ENCODE measurements around the gene SEMA4G. TPM values are rescaled to one million over a fixed set of nuclear protein-coding genes. Genes with fewer than 3 reads are reported as not detected.
"Not testable (repeated sequence)": the region's sequence is repeated elsewhere in the genome, so short reads cannot be mapped to it uniquely, and the experiment has no call there.

The SEMA4G gene
- total RNA-seq, 2 experiments from 2014 or later: 0.21 to 0.41 TPM

DNA sequence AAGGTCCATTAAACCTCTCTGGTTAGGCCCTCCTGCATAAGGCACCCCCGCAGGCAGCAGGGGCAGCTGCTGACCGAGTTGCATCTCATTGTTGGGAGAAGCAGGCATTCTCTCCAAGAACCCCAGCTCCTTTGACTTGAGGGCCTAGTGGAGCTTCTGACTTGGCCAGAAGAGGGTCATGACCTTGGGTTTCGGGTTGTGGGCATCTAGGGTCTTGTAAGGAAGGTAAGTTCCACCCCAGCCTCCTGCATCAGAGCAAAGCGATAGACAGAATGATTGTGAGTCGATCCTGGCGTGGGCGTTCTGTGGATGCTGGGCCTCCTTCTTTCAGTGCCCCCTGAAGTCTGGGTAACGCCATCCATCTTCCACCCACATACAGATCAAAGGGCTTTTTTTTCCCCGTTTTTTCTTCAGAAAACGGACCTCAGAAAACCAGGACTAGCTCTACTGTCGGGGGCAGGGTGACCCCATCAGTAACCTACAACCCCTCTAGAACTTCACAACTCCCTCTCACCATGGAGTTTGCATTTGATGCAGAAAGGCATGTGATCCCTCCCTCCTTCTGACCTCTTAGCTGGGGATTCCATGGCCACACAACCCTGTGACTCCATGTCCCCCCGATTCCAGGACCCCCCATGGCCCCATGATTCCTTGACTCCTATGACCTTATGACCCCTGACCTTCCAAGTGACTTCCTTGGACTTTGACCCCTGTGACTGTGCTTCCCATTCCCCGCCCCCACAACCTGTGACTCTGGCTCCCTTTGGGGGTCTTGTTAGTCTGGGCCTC lies 3.0 kb downstream of the SEMA4G start:
- CTCF ChIA-PET (ENCODE audit: unreplicated experiment): no interaction called here
- no peak overlapping the region for H3K27ac ChIP-seq (ENCODE audit: low read depth, low read length, poor library complexity, severe bottlenecking)
- POLR2A ChIA-PET: no interaction called here
- H3K4me1 ChIP-seq (ENCODE audit: insufficient read depth, low read length, poor library complexity, severe bottlenecking): peaks cover 14% of the 10 kb centered on the region
- H3K9me2 ChIP-seq (ENCODE audit: insufficient read depth, low read length): no peaks in the 10 kb centered on the region
- no peak overlapping the region for H3K4me3 ChIP-seq (ENCODE audit: low read depth, low read length, poor library complexity, severe bottlenecking)
- H3K9me3 ChIP-seq (ENCODE audit: low read length): no peaks in the 10 kb centered on the region
- no TSS peak for BruUV-seq (replicated peaks)
- no peaks in the 10 kb centered on the region for H4K20me1 ChIP-seq (ENCODE audit: insufficient read depth, low read length)
- no peaks in the 10 kb centered on the region for H3K79me2 ChIP-seq (ENCODE audit: insufficient read depth, low read depth, low read length)
- H3K4me2 ChIP-seq (ENCODE audit: low read length): no peak overlapping the region
- H2AFZ ChIP-seq (ENCODE audit: low read length): no peak overlapping the region
- intact Hi-C loops (cut with micrococcal nuclease; ENCODE audit: unreplicated experiment): no loop called here
- no peak for TF ChIP-seq EZH2phosphoT487 (IDR thresholded peaks at IDR 0.05; ENCODE audit: borderline replicate concordance, low read depth, low read length)
- TF ChIP-seq CTCF (conservative IDR thresholded peaks at IDR 0.05; ENCODE audit: low read length): no peak
- H3K36me3 ChIP-seq (ENCODE audit: insufficient read depth, low read length): no peaks in the 10 kb centered on the region
- DNase-seq (ENCODE audit: low spot score): no peak

DNA sequence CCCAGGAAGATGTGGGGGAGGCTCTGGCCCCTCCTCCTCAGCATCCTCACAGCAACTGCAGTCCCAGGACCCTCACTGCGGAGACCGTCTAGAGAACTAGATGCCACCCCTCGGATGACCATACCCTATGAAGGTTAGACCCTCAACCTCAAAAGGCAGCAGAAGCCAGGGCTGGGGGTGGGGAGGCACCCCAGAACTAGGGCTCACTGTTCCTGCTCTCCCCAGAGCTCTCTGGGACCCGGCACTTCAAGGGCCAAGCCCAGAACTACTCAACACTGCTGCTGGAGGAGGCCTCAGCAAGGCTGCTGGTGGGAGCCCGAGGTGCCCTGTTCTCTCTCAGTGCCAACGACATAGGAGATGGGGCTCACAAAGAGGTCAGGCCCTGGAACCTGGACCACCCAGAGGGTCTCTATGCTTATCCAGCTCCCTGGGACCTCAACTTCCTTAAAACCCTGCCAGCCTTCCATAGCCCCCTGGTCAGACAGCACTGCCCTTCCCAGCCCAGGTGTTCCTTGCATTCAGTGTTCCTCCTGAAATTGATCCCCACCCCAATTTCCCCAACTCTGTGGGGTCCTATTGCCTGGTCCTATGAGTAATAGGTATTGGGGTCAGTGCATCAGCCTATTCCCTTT lies 3.7 kb downstream of the SEMA4G start:
- Histone ChIP-seq H3K9me2 (ENCODE audit: insufficient read depth, low read length) (no peaks in the 10 kb centered on the region), H3K4me3 (ENCODE audit: low read depth, low read length, poor library complexity, severe bottlenecking) (no peak overlapping the region), H3K27ac (ENCODE audit: low read depth, low read length, poor library complexity, severe bottlenecking) (no peak overlapping the region), H2AFZ (ENCODE audit: low read length) (no peak overlapping the region), H3K36me3 (ENCODE audit: insufficient read depth, low read length) (no peaks in the 10 kb centered on the region), H3K4me2 (ENCODE audit: low read length) (no peak overlapping the region), H3K4me1 (ENCODE audit: insufficient read depth, low read length, poor library complexity, severe bottlenecking) (peaks cover 14% of the 10 kb centered on the region), H3K79me2 (ENCODE audit: insufficient read depth, low read depth, low read length) (no peaks in the 10 kb centered on the region), H3K9me3 (ENCODE audit: low read length) (no peaks in the 10 kb centered on the region), H4K20me1 (ENCODE audit: insufficient read depth, low read length) (no peaks in the 10 kb centered on the region)
- BruUV-seq (replicated peaks): no TSS peak
- intact Hi-C loops (cut with micrococcal nuclease; ENCODE audit: unreplicated experiment): no loop called here
- POLR2A ChIA-PET: no interaction called here
- TF ChIP-seq CTCF (conservative IDR thresholded peaks at IDR 0.05; ENCODE audit: low read length): no peak
- no peak for TF ChIP-seq EZH2phosphoT487 (IDR thresholded peaks at IDR 0.05; ENCODE audit: borderline replicate concordance, low read depth, low read length)
- CTCF ChIA-PET (ENCODE audit: unreplicated experiment): no interaction called here
- DNase-seq (ENCODE audit: low spot score): no peak

GRCh38 chr10:100975397-100975796 lies 6.1 kb downstream of the SEMA4G start:
- H2AFZ ChIP-seq (ENCODE audit: low read length); H3K9me2 ChIP-seq (ENCODE audit: insufficient read depth, low read length); H3K79me2 ChIP-seq (ENCODE audit: insufficient read depth, low read depth, low read length); BruUV-seq (replicated peaks); H3K4me1 ChIP-seq (ENCODE audit: insufficient read depth, low read length, poor library complexity, severe bottlenecking); H3K36me3 ChIP-seq (ENCODE audit: insufficient read depth, low read length); H3K27ac ChIP-seq (ENCODE audit: low read depth, low read length, poor library complexity, severe bottlenecking); intact Hi-C loops (cut with micrococcal nuclease; ENCODE audit: unreplicated experiment); CTCF ChIA-PET (ENCODE audit: unreplicated experiment); H3K9me3 ChIP-seq (ENCODE audit: low read length); DNase-seq (ENCODE audit: low spot score); H3K4me3 ChIP-seq (ENCODE audit: low read depth, low read length, poor library complexity, severe bottlenecking); H3K4me2 ChIP-seq (ENCODE audit: low read length); H4K20me1 ChIP-seq (ENCODE audit: insufficient read depth, low read length): not testable (repeated sequence)
- POLR2A ChIA-PET: interaction anchor here (1.6 kb wide), 1 partner anchor 10 kb away, joined by 5 read pairs; no protein-coding TSS in a partner anchor

Data from OCI-LY7 (cell line).